OCI-LY7 (cell line): Measurements from ENCODE around the gene FOXF2. TPM values are rescaled to one million over a fixed set of nuclear protein-coding genes. Genes with fewer than 3 reads are reported as not detected.

Source experiments
- BruUV-seq: library from RNA; stranded (reverse); fragments of 400-500 nt; replicated peaks from 2 replicates; lab custom pipeline; 2021; lab: Mats Ljungman, UMichigan
- CTCF ChIA-PET: fragments of 300-600 bp; sonication (Branson Sonifier 250); formaldehyde crosslinking; loops from one replicate; lab custom pipeline; 2022; ENCODE audit warnings: antibody characterized with exemption; ENCODE audit not compliant: unreplicated experiment; lab: Charles Lee
- POLR2A ChIA-PET: fragments of 300-600 bp; sonication (Branson Sonifier 250); formaldehyde crosslinking; loops from one replicate; lab custom pipeline; 2022; ENCODE audit warnings: antibody characterized with exemption; lab: Charles Lee
- DNase-seq: peaks from one replicate; pipeline ENCODE4 v3.0.0-alpha.2; 2015; ENCODE audit warnings: low spot score
- H2AFZ ChIP-seq: fragments of 200-600 bp; sonication (generic), shearing (Covaris generic); 2 replicates; pipeline ENCODE4 v1.6.1; 2014; ENCODE audit warnings: mild to moderate bottlenecking, antibody characterized with exemption, low read length, moderate library complexity
- H3K27ac ChIP-seq: fragments of 200-600 bp; sonication (generic); 2 replicates; pipeline ENCODE4 v1.5.1; 2014; ENCODE audit warnings: mixed run types, low read depth, mild to moderate bottlenecking, moderate library complexity, low read length, inconsistent platforms; ENCODE audit not compliant: poor library complexity, severe bottlenecking
- H3K36me3 ChIP-seq: fragments of 200-600 bp; sonication (generic); 2 replicates; pipeline ENCODE4 v1.6.1; 2014; ENCODE audit warnings: mild to moderate bottlenecking, antibody characterized with exemption, low read length, moderate library complexity, mixed read lengths; ENCODE audit not compliant: insufficient read depth
- H3K4me1 ChIP-seq: fragments of 200-600 bp; sonication (generic); 2 replicates; pipeline ENCODE4 v1.5.1; 2014; ENCODE audit warnings: mild to moderate bottlenecking, low read length; ENCODE audit not compliant: insufficient read depth, poor library complexity, severe bottlenecking
- H3K4me2 ChIP-seq: fragments of 200-600 bp; sonication (generic); 2 replicates; pipeline ENCODE4 v1.6.1; 2014; ENCODE audit warnings: mild to moderate bottlenecking, low read length
- H3K4me3 ChIP-seq: fragments of 200-600 bp; sonication (generic); 2 replicates; pipeline ENCODE4 v1.5.1; 2014; ENCODE audit warnings: mild to moderate bottlenecking, low read depth, low read length; ENCODE audit not compliant: poor library complexity, severe bottlenecking
- H3K79me2 ChIP-seq: fragments of 200-600 bp; sonication (generic); 2 replicates; pipeline ENCODE4 v1.6.1; 2016; ENCODE audit warnings: low read depth, mild to moderate bottlenecking, low read length, moderate library complexity, mixed read lengths; ENCODE audit not compliant: insufficient read depth
- H3K9me2 ChIP-seq: fragments of 200-600 bp; sonication (generic); 2 replicates; pipeline ENCODE4 v1.6.1; 2016; ENCODE audit warnings: mild to moderate bottlenecking, low read length, mixed read lengths; ENCODE audit not compliant: insufficient read depth
- H3K9me3 ChIP-seq: fragments of 200-600 bp; sonication (generic); 2 replicates; pipeline ENCODE4 v1.6.1; 2014; ENCODE audit warnings: mild to moderate bottlenecking, mixed run types, low read length, mixed read lengths
- H4K20me1 ChIP-seq: fragments of 200-600 bp; sonication (generic); 2 replicates; pipeline ENCODE4 v1.6.1; 2014; ENCODE audit warnings: mild to moderate bottlenecking, antibody characterized with exemption, low read length, moderate library complexity, mixed read lengths; ENCODE audit not compliant: insufficient read depth
- CTCF ChIP-seq: fragments of 200-600 bp; sonication (generic); conservative IDR thresholded peaks from 2 replicates; pipeline ENCODE4 v1.5.1; 2014; ENCODE audit warnings: mild to moderate bottlenecking, antibody characterized with exemption, low read length, moderate library complexity, mixed read lengths
- EZH2phosphoT487 ChIP-seq: fragments of 200-600 bp; sonication (generic); IDR thresholded peaks from 2 replicates; pipeline ENCODE4 v1.6.1; 2018; ENCODE audit warnings: low read depth, borderline replicate concordance, mild to moderate bottlenecking, mixed run types, antibody characterized with exemption, low read length, moderate library complexity, mixed read lengths
- intact Hi-C: fragments of 100-400 bp; cut with micrococcal nuclease; formaldehyde crosslinking; loops from one replicate; pipeline ENCODE4 v1.10.0; 2022; ENCODE audit not compliant: unreplicated experiment
- total RNA-seq, 2 experiments: library from RNA; depleted of rRNA in 1 of 2; stranded (reverse); fragments of >200 nt in 1 of 2; shearing (Covaris generic) in 1 of 2; gene quantifications; 2 replicates each; pipeline ENCODE4 v1.2.3, GENCODE V29; 2014 to 2022

The FOXF2 gene
- total RNA-seq, 2 experiments from 2014 or later, result not detected

GRCh38 chr6:1417718-1418117, 28.3 kb downstream of the FOXF2 start:
- no peaks in the 10 kb centered on the region for H3K9me3 ChIP-seq
- no peaks in the 10 kb centered on the region for H3K36me3 ChIP-seq
- POLR2A ChIA-PET, result no interaction called here
- CTCF ChIA-PET, result no interaction called here
- TF ChIP-seq CTCF, result no peak
- TF ChIP-seq EZH2phosphoT487, result no peak
- intact Hi-C loops, result no loop called here
- no TSS peak for BruUV-seq
- DNase-seq, result no peak
- H2AFZ ChIP-seq, result no peak overlapping the region
- H3K4me1 ChIP-seq, result no peaks in the 10 kb centered on the region
- no peak overlapping the region for H3K4me3 ChIP-seq
- no peak overlapping the region for H3K27ac ChIP-seq
- H3K9me2 ChIP-seq, result no peaks in the 10 kb centered on the region
- no peak overlapping the region for H3K4me2 ChIP-seq
- no peaks in the 10 kb centered on the region for H4K20me1 ChIP-seq
- no peaks in the 10 kb centered on the region for H3K79me2 ChIP-seq

GRCh38 chr6:1418471-1419191, 29.3 kb downstream of the FOXF2 start:
- Histone ChIP-seq H3K79me2 (no peaks in the 10 kb centered on the region), H3K36me3 (no peaks in the 10 kb centered on the region), H4K20me1 (no peaks in the 10 kb centered on the region), H3K4me2 (no peak overlapping the region), H3K4me1 (no peaks in the 10 kb centered on the region), H3K27ac (no peak overlapping the region), H3K9me2 (no peaks in the 10 kb centered on the region), H3K9me3 (no peaks in the 10 kb centered on the region), H2AFZ (no peak overlapping the region), H3K4me3 (no peak overlapping the region)
- ChIA-PET CTCF (interaction anchor here (1.2 kb wide), 1 partner anchor 10 kb away, joined by 3 read pairs; no protein-coding TSS in a partner anchor), POLR2A (no interaction called here)
- TF ChIP-seq EZH2phosphoT487, result no peak
- TF ChIP-seq CTCF, result no peak
- DNase-seq, result no peak
- intact Hi-C loops, result no loop called here
- BruUV-seq, result no TSS peak

GRCh38 chr6:1420382-1420781, 31.0 kb downstream of the FOXF2 start:
- H3K4me2 ChIP-seq, result no peak overlapping the region
- ChIA-PET CTCF (no interaction called here), POLR2A (no interaction called here)
- BruUV-seq, result no TSS peak
- DNase-seq, result no peak
- H3K79me2 ChIP-seq, result no peaks in the 10 kb centered on the region
- intact Hi-C loops, result no loop called here
- TF ChIP-seq CTCF (no peak), EZH2phosphoT487 (no peak)
- H3K4me3 ChIP-seq, result no peak overlapping the region
- no peaks in the 10 kb centered on the region for H3K36me3 ChIP-seq
- H3K4me1 ChIP-seq, result no peaks in the 10 kb centered on the region
- no peaks in the 10 kb centered on the region for H4K20me1 ChIP-seq
- H3K9me2 ChIP-seq, result no peaks in the 10 kb centered on the region
- H3K27ac ChIP-seq, result no peak overlapping the region
- no peaks in the 10 kb centered on the region for H3K9me3 ChIP-seq
- no peak overlapping the region for H2AFZ ChIP-seq
